Activated T-helper 1 cell treated with anti-CD3 and anti-CD28 coated beads, Interleukin-2, amount 50 U/mL, for 16 hours (primary cell): ENCODE data around the gene MPRIP.

Source experiments
- DNase-seq, 2 donors: peaks; one replicate each; pipeline ENCODE4 v3.0.0-alpha.2; 2020; ENCODE audit warnings: low read depth in 1 of 2, low spot score in 1 of 2

MPRIP gene

DNA sequence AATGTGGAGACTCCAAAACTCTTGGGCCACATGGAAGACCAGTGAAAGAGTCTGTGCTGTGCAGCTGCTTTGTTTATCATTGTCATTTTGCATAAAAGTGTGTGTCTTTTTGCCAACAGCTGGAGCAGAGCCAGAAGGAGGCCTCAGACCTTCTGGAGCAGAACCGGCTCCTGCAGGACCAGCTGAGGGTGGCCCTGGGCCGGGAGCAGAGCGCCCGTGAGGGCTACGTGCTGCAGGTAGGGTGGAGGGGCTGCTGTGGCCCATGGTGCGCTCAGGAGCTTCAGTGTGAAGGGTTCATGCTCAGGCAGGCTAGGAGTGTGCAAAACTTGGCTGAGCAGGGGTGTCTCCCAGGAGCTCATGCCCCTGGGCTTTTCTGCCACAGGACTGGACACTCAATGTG lies 118.9 kb downstream of the MPRIP start:
- no peak for DNase-seq

GRCh38 chr17:17161759-17162158 lies 119.5 kb downstream of the MPRIP start:
- DNase-seq: no peak

- DNase-seq: no peak
Observed at GRCh38 chr17:17164156-17164555, 121.9 kb downstream of the MPRIP start.

GRCh38 chr17:17164676-17165075 lies 122.4 kb downstream of the MPRIP start:
- DNase-seq: no peak

GRCh38 chr17:17165666-17166308 lies 123.5 kb downstream of the MPRIP start:
- DNase-seq: no peak

DNA sequence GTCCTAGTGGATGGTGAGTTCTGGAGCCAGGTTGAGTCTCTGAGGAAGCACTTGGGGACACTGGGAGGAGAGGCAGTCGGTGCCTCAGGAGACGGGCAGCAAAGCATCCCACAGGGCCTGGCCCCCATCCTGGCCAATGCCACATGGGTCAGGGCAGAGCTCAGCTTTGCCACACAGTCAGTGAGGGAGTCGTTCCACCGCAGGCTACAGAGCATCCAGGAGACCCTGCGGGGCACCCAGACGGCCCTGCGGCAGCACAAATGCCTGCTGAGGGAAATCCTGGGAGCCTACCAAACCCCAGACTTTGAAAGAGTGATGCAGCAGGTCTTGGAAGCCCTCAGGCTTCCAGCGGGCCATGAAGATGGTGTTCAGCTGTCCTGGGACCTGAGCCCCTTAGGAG lies 124.2 kb downstream of the MPRIP start:
- DNase-seq: no peak

- no peak for DNase-seq
Observed at GRCh38 chr17:17167356-17167755, 125.1 kb downstream of the MPRIP start.

GRCh38 chr17:17167986-17168385 lies 125.7 kb downstream of the MPRIP start:
- DNase-seq: no peak

- no peak for DNase-seq
Observed at GRCh38 chr17:17168401-17168800, 126.1 kb downstream of the MPRIP start.

DNA sequence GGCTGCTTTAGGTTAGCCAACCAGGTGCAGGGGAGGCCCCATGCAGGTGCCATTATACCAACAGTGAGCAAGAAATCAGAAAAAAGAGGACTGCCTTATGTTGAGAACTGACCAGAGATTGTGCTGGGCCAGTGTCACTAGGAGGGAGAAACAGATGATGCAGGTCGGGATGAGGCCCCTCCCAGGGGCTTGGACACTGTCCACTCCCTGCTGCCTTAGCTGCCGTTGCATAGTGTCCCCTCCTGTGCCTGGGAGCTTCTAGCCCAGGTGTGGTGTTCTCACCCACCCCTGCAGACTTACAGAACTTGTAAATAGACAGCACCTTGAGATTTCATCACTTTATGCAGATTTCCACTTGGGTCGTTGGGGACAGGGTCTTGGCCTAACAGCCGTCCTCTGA lies 127.1 kb downstream of the MPRIP start:
- DNase-seq: no peak

- DNase-seq: no peak
Observed at GRCh38 chr17:17170346-17170985, 128.2 kb downstream of the MPRIP start.

GRCh38 chr17:17171186-17171585 lies 128.9 kb downstream of the MPRIP start:
- no peak for DNase-seq

DNA sequence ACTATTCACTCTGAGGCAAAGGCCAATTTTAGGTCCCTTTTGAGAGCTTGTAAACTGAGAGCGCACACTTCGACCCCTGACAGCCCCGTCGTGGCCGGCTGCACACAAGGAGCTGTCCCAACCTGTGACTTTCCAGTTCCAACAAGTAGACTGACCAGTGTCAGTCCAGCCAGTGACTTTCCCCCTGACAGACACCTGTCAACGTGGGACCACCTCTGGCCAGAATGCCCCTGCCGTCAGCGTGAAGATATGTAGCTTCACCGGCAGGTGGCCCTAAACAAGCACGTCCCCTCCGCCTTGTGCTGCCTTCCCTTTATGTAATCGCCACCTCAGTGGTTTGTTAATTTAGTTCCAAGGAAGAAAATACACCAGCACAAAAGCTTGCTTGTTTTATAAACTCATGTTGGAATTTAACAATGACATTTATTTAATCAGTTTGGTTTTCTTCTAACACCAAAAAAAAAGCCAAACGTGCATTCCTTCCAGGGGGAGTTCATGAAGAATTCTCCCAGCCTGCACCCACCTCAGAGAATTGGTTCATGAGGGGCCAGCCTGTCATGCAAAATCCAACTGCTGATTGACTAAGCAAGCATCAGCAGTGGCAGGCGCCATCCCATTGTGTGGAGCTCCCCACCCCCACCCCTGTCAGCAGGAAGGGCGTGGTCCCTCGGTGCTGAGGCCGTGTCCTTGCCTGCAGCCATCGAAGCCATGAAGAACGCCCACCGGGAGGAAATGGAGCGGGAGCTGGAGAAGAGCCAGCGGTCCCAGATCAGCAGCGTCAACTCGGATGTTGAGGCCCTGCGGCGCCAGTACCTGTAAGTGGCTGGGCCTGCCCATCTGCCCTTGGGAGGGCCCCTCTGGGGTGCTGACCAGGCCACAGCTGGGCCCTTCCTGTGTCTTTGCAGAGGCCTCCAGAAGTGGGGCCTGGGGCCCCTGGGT lies 130.0 kb downstream of the MPRIP start:
- no peak for DNase-seq

DNA sequence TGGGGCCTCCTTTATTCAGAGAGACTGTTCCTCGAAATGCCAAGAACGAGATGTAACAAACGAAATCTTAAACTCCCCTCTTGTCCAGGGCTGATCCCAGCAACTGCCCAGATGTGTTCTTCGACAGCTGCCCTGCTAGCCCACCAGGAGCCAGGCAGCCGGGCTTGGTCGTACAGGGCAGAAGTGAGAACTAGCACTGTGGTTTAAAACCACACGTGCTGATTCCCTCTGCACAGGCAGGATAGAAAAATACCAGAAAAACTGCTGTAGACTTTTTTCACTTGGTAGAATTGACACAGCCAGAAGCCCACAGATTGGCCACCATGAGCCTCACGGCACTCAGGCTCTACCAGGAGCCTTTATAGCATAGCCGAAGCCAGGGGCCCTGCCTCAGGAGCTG lies 130.7 kb downstream of the MPRIP start:
- DNase-seq: no peak

GRCh38 chr17:17173921-17174320 lies 131.7 kb downstream of the MPRIP start:
- DNase-seq: no peak

DNA sequence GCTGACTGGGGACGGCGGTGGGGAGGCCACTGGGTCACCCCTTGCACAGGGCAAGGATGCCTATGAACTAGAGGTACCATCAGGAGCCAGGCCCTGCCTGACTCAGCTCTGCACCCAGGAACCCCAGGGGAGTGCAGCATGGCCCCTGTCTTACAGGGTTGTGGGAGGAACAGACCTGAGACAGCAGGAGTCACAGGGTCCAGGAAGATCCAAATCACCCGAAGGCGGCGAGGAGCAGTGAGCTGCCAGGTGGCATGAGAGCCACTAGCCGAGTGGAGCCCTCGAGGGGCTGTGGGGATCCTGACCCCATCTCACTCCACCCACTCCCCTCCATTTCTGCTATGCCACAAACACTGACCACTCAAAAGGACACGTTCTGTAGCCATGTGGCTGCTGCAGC lies 133.1 kb downstream of the MPRIP start:
- no peak for DNase-seq

- no peak for DNase-seq
Observed at GRCh38 chr17:17175917-17176316, 133.7 kb downstream of the MPRIP start.

DNA sequence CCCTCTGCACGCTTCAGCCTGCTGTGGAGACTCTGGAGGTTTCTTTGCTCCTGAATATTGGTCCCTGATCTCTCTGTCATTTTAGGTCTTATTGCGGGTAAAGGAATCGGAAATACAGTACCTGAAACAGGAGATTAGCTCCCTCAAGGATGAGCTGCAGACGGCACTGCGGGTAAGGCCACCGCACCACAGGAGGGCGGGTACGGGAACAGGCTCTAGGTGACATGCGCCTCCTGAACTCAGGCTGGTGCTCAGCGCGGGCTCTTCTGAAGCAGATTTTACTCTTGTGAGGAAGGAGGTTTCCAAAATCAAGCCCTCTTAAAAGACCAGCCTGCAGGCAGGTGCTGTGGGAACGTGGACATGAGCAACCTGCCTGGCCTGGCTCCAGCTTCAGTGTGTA lies 134.1 kb downstream of the MPRIP start:
- DNase-seq: no peak

GRCh38 chr17:17177176-17177575 lies 134.9 kb downstream of the MPRIP start:
- DNase-seq: no peak

GRCh38 chr17:17179371-17179827 lies 137.1 kb downstream of the MPRIP start:
- no peak for DNase-seq

- DNase-seq: no peak
Observed at GRCh38 chr17:17180141-17180603, 137.9 kb downstream of the MPRIP start.
